Endothelial cell of hepatic sinusoid (primary cell): ENCODE measurements around the gene PBX1.

Source experiments
- in situ Hi-C: cut with HindIII; loops from 2 replicates; pipeline ENCODE4 v1.10.0; 2017; ENCODE audit warnings: low sequenced_read_pairs

PBX1 gene

DNA sequence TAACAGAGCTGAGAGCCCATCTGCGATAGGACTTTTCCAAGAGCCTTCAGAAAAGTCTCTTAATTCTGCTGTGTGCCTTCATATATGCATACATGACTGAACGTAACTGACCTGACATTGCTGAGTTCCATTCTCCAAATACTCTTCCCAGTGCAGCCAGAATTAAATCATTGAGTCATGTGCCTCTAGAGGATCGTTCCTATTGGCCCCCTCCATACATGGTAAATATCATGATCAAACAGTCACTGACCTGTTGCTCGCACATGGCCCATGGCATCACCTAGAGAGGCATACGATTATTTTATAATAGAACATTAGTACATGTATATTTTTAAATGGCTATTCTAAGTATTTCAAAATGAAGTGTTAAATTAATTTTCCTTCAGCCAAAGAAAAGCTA lies 186.8 kb downstream of the PBX1 start:
- in situ Hi-C loops = no loop called here

DNA sequence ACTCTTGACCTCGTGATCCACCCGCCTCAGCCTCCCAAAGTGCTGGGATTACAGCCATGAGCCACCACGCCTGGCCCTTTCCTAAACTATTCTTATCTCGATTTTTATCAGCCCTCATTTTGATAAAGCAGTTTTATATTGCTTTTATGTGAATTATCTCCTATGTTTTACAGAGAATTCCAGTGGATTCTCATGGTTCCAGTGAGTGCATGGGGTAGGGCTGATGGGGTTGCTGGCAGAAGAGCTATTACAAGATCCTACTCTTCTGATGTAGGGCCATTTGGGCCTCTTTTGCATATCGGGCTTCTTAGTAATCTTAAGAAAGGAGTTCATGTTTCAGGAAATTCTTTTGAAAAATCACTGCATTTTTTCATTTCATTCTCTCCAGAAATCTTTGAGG lies 187.6 kb downstream of the PBX1 start:
- in situ Hi-C loops = no loop called here

DNA sequence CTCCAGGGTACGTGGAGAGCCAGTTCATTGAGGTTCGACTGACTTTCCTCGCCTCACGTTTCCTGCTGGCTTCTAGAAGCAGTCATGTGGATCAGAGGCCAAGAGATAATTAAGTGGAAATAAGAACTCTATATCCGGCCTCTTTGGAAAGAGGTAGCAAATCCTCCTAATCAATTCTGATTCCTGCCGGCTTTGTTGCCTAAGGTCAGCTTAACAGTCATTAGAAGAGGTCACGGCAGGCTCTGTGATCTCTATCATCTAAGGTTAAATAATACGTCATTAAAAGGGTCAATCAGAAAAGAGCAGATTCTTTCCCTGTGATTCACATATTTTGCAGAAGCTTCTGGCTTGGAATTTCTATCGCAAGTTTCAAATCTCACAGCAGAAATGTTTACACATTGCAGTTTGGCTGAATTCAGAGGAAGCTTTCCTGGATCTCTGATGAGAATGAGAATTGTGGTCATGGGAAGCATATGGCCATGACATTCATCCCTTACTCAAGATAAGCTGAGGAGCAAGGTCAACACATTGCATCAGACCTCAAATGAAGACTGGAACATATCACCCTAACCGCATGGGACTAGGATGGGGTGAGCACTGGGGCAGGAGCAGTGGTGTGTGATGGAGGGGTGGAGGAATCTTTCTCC lies 189.4 kb downstream of the PBX1 start:
- in situ Hi-C loops = no loop called here

DNA sequence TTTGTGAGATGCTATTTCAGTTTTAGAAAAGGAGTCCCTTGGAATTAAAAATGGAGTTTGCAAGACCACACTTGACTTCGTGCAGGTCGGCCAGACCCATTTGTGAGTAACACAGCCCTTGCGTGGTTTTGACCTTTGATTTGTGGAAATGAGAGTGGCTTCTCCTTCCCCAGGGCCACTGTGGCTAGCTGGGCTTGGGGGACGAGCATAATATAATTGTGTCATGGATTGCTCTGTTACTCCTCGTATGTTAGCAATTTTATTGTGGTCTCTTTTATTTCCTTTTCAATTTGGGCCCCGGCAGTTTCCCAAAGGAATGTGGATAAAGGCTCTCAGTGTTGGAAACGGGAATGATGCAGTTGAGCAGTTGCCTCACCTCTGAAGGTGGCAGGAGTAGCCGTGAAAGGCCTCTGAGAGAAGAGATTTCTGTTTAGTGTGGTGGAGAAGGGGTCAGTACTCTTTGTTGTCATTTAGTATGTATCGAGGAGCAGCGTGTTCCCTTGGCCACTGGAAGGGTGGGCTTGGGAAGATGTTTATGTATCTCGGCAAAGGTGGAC lies 194.6 kb downstream of the PBX1 start:
- in situ Hi-C loops = no loop called here

DNA sequence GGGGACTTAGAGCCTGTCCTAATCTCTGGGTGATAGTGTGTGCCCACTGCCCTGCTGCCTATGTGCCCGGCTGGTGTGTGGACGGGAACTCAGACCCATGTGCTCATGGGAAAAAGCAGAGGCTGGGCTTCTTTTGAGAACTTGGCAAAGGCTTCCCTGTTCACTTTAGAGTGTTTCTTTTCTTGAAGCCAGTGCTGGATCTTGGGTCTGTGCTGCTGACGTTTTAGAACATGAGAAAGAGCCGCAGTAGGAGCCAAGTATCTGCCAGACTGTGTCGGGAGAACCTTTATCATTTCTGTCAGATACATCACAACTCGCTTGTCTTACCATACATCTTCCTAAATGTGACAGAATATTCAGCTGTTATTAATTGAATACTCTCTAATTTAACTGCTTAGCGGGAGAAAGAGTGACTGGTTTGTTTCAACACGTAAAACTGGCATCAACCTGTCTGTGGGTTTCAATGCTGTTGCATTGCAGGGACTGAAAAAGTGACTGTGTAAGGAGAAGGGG lies 195.2 kb downstream of the PBX1 start:
- in situ Hi-C loops = no loop called here

DNA sequence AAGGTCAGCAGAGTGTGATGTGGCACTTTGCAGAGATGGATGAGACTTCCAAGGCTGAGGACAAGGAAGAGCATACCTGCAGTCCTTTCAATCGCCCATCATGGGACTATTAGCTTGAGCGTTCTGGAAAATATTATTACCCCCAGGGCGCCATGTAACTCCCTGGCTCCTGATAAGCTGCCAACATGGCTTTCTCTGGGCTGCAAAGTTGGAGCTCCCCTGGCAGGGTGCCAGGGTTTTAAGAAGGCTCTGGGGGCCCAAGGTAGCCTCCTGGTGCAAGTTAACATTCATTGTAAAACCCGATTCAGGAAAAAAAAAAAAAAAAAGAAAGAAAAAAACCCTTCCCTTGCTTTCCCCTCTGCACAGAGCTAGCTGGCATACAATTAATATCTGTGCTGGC lies 196.7 kb downstream of the PBX1 start:
- in situ Hi-C loops = no loop called here

DNA sequence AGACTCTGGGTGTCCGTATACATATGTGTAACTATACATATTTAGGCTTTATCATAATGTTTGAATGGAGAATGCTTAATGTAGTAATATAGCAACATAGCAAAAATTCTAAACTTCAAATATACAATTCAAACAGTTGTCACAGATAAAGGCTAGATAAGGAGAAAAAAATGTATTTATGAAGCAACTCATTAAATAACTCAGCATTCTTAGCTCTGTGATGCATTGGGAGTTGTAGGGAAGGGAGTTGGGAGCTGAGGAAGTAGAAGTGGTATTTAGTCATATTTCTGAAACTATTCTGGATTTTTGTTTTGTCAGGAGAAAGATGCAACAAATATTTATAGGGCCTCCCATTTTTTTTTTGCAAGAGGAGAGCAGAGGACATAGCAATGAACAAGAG lies 197.8 kb downstream of the PBX1 start:
- in situ Hi-C loops = no loop called here

DNA sequence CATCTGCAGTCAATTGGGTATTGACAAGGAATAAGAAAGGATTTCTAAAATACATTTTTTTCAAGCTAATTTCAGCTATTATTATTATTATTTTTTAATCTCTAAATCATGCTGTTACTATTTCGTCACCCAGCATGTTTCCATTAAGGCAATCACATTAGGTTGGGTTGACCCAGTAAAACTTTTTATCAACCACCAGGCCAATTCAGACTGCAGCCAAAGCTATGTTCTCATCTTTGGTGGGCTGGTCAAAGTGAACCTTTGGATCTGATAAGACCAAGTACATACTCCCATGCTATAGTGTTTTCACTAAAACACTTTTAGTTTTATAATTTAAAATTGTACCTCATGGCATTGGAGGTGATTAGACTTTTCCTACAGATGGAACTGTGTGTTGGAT lies 198.6 kb downstream of the PBX1 start:
- in situ Hi-C loops = no loop called here

DNA sequence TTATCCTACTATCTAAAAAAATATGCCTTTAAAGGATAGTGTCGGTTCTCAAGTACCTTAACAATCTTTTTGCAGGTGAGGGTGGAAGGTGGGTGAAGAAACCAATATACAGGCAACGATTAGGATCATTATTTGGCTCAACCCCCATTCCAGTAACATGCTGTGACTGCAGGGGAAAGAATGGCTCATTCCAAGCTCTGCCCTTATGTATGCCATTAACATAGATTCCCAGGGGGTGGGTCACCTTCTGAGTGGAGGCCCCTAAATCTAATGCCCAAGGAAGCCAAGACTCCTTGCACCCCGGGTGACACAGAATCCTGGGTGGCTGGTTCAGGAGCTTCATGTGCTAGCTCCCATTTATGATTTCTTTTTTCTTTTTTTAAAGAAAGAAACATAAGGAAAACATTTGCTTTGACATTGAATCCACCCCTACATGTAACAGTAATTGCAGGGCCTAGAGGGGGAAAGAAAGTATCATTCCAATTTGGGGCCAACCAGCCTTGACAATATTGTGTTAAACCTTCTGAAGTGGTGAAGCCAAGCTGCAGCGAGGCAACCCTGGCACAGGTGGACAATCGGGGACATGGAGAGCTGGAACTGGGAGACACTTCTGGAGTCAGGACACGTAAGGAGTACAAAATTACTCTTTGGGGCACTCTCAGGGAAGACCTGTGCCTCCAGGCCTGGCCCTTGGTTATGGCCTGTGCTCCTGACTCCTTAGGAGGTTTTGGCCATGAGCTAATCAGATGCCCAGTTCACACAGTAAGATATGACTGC lies 200.3 kb downstream of the PBX1 start:
- in situ Hi-C loops = no loop called here

DNA sequence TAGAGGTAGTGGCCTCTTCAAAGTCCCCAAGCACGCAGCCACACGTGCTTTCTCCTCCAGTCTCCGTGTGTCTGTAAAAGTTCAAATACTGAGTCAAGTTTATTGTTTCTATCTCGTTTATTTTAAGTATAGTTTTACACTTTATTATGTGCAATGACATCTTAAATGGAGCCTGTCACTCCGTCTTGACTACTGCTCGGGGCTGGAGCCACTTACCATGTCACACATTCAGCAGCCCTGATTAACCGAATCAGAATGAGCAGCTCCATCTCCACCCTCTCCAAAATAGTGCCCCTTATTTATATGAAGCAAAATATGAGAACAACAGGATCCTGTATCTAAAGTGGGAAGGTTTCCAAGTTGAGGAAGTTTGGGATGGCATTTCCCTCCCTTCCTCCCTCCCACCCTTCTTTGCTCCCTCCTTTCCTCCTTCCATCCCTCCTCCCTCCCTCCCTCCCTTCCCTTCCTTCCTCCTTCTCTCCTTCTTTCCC lies 201.0 kb downstream of the PBX1 start:
- in situ Hi-C loops = no loop called here

DNA sequence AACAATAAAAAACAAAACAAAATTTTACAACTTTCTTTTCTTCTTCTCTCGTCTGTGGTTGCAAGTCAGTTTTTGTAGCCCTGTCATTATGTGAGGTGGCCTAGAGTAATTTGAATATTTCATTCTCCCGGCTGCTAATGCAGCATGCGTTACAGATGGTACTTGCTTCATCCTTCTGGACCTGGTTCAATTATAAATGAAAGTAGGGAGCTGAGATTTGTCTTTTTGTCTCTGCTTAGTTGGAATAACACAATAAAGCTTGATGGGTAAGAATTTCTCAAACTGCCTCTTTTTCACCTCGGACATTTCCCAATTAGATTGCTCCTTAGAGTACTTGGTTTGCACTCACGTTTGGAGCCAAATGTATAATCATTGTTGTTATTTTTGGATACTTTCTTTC lies 201.6 kb downstream of the PBX1 start:
- in situ Hi-C loops = no loop called here

DNA sequence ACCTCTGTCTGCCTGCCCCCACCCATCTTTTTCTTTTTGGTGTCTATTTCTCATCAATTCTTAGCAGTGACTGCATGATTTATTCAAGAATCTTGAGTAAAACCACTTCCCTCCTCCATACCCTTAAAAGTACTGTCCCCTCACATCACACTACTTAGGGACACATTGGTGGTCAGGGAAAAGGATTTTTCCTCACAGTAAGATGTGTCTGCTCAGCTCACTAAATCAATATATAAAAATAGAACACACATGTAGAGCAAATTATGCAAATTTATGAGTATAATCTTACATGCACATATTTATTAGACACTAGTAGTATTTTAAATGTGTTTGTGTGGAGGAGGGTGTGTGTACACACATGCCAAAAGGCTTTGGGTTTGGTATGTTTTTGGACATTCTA lies 202.0 kb downstream of the PBX1 start:
- in situ Hi-C loops = no loop called here

DNA sequence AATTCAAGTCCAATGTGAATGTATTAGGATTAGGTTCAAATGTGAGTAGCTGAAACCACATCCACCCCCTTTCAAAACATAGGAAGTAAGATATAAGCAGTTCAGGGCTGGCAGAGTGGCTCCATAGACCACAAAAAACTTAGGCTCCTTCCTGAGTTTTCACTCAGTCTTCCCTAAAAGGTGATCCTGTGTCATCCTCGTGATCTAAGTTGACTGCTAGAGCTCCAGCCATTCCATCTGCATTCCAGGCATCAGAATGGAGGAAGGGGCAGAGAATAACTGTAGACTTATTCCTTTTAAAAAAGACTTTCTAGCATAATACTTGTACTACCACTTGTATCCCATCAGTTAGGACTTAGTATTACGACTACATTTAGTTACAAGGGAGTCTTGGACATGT lies 204.1 kb downstream of the PBX1 start:
- in situ Hi-C loops = no loop called here

DNA sequence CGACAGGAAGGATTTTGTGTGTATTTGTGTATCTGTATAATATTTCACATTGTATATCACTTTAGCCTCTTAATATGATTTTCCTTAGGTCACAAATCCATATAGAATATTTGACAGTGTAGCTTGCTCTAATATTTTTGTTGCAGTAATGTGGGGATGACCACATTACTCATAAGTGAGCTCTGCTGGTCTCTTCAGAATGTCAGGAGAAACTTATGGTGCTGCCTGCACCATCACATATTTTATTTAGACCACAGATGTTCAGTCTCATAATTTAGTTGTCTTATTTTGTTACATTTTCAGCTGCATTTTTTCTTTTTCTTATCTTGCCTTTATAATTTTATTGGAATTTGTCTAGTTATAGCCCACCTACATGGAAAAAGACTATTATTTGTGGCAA lies 205.3 kb downstream of the PBX1 start:
- in situ Hi-C loops = no loop called here

DNA sequence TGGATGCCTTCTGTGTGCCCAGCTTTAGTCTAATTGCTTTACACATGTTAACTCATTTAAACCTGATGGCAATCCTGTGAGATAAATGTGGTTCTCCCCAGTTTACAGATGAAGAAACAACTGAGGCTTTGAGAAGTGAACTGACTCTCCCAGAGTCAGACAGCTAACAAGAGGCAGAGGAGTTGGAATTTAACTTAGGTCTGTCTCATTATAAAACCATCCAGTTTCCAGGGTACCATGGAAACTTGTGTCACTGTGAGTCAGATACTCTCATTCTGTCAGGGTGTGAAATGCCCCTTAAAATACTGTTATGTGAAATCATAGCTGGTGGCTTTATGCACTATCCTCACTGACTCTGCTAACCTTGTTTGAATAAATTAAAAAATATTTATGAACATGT lies 206.6 kb downstream of the PBX1 start:
- in situ Hi-C loops = no loop called here

DNA sequence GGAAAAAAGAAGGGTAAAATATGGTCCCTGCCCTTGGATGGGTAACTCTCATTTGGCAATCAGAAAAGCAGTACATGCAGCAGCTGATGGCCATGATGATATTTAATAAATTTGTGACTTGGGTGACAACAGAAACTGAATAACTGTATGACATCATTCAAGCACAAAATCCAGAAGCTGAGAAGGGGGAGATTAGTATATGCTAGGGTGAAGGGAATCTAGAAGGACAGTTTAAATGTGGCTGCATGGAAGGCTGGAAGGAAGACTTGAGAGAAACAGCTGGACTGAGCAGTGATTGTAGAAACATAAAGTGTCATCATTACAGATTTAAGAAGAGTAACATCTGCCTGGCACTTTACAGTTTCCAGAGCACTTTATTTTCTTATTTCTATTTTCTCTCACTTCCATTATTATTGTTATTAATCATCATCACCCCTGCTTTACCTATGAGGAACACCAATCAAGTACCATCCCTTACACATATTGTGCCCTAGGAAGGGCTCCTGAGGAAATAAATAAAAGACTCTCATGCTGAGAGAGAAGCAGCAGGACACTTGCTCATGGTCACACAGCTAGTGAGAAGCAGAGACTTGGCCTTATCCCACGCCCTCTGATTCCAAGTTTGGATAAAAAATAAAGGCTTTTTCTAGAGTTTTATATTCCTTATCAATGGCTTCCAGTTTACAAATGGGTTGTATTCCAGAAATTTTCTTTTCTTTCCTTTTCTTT lies 207.2 kb downstream of the PBX1 start:
- in situ Hi-C loops = no loop called here

DNA sequence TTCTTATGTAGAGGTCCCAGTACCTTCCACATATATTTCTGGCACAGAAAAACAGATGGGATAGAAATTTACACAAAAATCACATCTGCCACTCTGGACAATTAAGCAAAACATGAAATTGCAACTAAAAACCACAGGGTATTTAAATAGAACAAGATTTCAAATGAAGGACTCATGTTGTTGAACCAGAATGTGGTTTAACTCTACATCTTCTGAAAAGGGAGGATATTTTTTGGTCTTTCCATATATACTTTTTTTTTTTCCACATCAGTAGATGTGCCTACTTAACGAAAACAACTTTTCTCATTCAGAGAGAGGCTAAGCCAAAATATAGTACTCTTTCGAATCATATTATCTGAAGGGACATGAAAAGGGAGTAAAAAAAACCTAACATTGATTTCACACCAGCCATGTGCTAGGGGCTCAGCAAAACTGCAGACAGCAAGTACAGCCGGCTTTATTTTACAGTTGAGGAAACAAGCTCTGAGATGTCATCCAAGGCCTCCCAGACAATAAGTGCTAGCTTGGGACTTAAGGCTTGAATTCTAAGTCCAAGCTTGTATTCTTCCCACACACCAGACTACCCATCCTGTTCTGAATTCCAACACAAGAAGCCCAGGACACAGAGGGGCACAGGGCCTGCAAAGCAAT lies 208.9 kb downstream of the PBX1 start:
- in situ Hi-C loops = no loop called here

DNA sequence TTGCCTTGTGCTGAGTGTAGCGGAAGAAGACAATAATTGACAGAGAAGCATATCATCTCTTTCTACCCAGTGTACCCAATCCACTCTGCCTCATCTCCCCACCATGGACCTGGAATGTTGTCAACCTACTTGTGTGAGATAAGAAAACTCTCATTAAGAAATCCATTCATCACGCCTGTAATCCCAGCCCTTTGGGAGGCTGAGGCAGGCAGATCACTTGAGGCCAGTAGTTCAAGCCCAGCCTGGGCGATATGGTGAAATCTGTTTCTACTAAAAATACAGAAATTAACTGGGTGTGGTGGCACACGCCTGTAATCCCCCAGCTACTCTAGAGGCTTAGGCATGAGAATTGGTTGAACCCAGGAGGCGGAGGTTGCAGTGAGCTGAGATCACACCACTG lies 209.6 kb downstream of the PBX1 start:
- in situ Hi-C loops = no loop called here

DNA sequence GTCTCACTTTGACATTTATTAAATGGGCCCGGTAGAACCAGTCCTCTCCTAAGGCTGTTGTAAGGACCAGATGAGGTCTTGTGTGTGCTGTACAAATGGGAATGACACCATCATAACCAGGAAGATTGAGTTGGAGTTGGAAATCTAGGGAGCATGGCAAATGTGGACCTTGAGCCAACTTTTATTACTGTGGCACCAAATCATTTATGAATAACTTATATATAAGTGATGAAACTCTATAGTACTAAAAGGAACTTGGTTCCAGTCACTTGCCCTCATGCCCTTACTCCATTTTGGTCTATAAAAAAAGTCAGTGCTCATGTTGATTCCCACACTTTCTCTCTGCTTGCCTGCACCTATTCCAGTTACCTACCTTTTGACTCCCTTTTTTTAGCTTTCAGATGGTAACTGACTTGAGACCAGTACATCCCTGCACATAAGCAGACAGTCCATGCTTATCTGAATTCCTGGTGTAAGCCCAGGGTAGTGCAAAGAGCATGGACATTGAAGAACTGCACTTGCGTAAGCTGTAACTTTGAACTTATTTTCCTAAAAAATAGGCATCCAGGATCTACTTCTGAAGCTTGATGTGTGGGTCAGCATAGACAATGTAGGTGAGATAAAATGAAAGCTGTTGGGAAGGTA lies 210.6 kb downstream of the PBX1 start:
- in situ Hi-C loops = no loop called here

DNA sequence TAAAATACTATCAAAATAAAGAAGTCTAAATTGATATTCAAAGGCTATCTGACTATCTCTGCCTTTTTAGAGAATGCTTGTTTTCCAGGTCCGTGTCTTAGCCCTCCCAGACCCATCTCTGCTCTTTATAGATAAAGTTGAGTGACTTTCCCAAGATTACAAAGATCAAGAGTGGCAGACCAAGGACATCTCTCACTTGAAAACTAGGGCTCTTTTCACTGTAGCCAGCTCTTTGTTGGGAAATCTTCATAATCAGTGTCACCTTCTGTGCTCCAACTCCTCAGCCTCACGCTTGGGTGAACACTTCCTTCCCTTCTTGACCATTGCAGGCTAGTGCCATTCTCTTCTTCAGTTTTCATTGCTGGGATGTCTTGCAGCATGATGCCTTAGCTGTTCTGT lies 211.1 kb downstream of the PBX1 start:
- in situ Hi-C loops = no loop called here
